Measurements from ENCODE around the gene CYP4B1.

DNA sequence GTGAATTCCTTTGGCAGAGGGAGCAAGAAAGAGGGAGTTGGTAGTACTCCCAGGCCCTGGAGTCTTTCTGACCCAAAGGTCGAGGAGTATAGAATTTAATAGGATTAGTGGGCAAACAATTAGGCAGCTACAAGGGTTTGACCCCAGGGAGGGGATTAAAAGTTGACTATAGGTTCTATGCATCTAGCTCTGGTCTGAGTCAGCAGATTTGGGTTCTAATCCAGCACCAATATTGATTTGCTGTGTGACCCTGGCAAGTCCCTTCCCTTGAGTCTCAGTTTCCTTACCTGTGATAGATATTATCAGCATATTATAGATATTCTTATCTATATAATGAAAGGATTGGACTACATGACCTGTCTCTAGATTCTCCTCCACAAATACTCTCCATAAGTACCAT is 44.9 kb upstream of the CYP4B1 start:
- TF ChIP-seq, protein P1, sequence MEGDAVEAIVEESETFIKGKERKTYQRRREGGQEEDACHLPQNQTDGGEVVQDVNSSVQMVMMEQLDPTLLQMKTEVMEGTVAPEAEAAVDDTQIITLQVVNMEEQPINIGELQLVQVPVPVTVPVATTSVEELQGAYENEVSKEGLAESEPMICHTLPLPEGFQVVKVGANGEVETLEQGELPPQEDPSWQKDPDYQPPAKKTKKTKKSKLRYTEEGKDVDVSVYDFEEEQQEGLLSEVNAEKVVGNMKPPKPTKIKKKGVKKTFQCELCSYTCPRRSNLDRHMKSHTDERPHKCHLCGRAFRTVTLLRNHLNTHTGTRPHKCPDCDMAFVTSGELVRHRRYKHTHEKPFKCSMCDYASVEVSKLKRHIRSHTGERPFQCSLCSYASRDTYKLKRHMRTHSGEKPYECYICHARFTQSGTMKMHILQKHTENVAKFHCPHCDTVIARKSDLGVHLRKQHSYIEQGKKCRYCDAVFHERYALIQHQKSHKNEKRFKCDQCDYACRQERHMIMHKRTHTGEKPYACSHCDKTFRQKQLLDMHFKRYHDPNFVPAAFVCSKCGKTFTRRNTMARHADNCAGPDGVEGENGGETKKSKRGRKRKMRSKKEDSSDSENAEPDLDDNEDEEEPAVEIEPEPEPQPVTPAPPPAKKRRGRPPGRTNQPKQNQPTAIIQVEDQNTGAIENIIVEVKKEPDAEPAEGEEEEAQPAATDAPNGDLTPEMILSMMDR (IDR thresholded peaks at IDR 0.05) = no peak
- no peak for TF ChIP-seq POLR2A (IDR thresholded peaks at IDR 0.05)

All from tibial nerve (tissue), 3 donors.